GM21576 (cell line): ENCODE results near the gene CELF4.

Experiments
- ATAC-seq: cut with Tn5 transposase; IDR thresholded peaks from one replicate; pipeline ENCODE4 v1.9.1; 2021; ENCODE audit warnings: mild to moderate bottlenecking, moderate library complexity; ENCODE audit not compliant: unreplicated experiment

CELF4 gene

DNA sequence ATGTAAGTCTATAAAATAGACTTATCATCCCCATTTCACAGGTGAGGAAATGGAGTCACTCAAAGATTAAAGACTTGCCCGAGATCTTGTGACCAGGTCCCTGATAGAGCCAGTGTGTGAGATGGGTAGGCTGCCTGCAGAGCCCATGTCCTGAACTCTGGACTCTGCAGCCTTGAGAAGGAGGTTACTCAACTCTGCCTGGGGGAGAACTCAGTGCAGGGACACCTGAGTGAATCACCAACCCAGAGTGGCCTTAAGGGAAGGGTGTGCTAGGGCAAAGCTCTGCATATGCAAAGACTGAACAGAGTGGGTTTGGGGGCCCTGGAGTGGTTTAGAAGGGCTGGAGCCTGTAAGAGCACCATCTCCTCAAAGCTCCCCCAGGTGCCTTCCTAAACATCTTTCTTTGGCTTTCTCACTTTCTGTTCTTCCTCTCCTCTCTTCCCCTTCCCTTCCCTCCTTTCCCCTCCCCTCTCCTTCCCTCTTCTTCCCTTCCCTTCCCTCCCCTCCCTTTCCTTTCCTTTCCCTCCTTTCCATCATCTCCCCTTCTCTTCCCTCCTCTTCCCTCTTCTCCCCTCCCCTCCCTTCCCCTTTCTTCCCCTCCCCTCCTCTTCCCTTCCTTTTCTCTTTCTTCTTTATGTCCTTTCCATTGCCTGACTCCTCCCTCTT is 67.6 kb downstream of the CELF4 start:
- no peak for ATAC-seq

DNA sequence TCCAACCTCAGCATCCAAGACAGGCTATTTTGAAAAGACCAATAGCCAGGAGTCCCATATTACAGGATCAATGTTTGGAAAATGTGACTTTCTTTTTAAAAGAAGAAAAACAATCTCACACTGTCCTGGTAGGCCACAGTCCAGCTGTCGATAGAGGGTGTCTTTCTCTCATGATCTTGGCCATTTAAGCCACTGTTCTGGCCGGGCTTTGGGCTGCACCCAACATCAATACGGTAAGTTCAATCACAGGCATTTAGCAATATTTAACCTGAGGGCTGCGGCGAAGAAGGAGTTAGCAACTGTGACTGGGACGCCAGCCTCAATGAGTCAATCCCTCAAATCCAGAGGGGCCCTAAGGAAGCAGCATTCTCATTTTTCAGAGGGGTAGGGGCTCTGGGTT is 69.0 kb downstream of the CELF4 start:
- ATAC-seq: no peak

DNA sequence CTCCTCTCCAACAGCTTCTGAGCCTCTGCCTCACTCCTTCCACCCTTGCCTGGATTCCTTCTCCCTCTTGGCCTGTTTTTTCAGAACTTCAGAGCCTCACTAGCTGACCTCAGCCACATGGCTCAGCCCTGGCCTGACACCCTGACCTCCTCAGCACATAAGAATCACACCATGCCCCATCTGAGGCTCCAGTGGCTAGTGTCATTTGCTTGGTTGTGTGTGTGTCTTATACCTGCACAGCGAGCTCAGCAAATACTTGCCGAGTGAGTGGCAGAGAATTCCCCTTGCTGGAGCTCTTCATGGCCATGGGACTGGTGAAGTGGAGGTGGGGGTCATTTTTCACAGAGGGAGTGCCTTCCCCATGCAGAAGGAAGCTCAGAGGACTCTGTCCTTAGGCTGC is 70.2 kb downstream of the CELF4 start:
- no peak for ATAC-seq

DNA sequence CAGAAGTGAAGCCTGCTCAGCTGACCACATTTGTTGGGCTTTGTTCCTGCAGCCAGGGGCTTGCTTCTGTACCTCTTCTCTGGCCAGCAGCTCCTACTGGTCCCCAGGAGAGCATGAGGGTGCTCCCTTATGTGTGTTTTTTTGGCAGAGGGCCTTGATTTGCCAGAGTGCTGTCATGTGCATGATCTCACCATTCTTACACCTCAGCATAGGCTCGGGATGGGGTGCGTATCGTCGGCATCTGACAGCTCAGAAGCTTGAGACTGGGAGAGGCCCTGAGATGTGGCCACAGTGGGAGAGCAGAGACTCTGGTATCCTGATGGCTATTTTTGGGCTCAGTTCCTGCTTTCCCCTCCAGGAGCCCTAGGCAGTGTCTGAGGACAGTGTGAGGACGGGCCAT is 71.2 kb downstream of the CELF4 start:
- no peak for ATAC-seq

DNA sequence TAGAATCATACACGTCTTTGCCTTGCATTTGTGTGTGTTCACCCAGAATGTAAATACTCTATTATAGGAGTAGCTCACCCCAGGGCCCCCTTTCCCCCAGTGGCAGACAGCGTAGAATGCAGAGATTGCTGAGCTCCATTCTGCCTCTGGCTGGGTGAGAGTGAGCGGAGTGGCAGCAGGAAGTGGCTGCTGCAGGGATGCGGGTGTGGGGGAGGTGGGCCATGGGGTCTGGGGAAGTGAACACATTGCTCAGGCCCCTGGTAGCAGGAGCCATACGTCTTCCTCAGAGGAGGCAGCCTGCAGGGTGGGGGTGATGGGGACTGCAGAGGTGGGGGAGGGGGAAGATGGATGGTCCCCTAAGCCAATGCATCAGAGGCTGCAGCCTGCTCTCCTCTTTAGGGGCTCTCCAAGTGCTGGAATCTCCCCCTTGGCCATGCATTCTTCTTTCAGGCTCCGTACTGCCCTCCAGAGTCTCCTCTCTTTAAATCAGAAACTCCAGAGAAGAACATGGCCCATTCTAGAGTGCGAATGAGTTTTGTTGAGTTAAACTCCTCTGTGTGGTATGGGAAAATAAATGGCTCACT is 72.2 kb downstream of the CELF4 start:
- ATAC-seq: no peak

DNA sequence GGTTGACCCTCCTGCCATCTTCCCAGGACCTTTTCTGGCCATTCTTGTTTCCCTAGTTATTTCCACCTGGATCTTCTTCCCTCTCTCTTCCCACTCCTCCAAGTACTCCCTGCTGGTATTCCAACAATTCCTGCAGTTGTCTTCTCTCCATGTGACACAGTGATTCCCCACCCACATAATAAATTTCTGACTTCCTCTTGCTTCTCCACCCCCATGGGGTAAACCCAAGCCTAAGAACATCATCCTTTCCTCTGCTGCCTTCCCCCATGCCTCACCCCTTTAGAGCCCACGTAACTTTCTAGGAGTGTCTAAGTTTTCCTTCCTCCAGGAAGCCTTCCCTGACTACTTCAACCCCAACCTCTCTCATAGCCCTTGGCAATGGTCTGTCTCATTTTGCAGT is 72.6 kb downstream of the CELF4 start:
- ATAC-seq: no peak

DNA sequence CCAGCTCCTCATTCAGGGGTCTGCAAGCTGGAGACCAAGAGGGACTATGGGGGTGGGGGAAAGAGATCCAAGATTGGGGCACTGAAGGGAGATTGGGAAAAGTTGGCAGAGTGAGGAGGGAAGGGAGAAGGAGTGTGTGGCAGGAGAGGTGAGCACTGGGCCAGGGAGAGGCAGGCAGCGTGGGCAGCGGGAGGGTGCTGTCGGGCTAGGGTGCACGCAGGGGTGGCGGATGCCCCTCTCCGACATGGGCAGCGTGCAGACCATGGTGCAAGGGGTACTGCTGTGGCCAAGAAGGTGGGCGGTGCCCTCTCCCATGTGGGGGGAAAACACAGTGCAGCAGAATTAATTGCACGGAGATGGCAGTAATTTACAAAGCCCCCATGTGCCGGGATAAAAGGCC is 74.1 kb downstream of the CELF4 start:
- no peak for ATAC-seq

DNA sequence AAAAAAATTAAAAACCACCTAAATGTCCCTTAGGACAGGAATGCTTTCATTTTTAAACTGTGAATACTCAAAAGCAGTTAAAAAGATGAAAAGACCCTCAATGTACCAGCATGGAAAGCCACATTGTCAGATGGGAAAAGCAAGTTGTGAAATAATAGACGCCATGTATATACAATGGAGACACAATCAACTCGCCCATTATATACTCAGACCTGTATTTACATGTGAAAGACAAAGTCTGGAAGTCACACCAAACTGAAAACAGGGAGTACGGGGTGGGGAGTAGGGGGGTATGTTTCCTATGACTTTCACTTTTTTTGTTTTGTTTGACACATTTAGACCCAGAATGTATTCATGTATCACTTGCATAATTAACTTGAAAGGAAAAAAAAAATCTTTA is 75.6 kb downstream of the CELF4 start:
- no peak for ATAC-seq

DNA sequence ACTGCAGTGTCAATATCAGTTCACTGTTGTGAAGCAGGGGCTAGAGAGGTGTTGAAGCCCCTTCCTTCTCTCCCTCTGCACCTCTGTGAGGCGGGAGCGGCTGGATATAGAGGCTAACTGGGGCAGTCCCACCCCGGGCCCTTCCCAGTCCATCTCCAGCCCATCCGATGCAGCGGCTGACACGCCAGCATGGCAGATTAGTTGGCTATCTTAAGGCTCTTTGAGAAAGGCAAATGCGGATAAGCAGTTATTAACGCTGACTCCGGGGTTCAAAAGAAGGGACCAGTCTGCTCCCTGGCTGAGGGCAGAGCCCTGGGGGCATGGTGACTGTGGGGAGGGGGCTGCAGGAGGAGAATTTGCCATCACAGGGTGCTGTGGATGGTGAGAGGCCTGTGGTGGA is 76.6 kb downstream of the CELF4 start:
- no peak for ATAC-seq

DNA sequence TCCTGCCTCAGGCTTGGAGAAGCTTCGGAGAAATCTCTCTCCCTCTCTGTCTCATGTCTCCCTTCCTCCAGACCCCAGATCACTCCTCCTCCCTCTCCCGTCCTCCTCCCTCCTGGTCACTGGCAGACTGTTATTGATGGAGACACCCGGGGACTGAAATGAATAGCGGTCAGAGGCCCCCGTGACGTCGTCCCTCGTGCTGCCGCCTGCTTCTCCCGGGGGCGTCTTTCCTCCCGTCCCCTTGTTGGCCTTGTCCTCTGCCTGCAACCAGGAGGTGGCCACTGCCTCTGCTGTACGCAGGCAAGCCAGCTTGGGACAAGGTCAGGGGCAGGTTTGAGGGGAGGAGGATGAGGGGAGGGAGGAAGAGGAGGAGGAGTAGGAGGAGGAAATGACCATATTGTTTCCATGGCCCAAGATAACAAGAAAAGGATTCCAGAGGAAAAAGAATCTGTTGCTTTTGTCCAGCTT is 78.2 kb downstream of the CELF4 start:
- ATAC-seq: no peak

DNA sequence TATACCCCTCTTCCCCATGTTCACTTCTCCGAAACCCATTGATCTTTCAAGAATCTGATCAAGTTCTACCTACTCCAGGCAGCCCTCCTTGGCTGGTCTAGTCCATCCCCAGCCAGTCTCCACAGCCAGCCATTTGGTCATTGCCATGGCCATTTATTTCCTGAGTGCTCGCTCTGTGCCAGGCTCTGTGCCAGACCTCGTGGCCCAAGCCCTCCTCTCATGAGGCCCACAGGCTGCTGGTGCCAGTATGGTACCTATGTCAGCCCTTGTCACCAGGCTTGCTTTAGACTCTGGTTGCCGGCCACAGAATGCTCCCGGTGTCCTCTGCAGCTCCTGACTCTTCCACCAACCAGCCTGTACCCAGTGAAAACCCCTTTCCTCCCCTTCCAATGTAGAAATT is 78.8 kb downstream of the CELF4 start:
- no peak for ATAC-seq

DNA sequence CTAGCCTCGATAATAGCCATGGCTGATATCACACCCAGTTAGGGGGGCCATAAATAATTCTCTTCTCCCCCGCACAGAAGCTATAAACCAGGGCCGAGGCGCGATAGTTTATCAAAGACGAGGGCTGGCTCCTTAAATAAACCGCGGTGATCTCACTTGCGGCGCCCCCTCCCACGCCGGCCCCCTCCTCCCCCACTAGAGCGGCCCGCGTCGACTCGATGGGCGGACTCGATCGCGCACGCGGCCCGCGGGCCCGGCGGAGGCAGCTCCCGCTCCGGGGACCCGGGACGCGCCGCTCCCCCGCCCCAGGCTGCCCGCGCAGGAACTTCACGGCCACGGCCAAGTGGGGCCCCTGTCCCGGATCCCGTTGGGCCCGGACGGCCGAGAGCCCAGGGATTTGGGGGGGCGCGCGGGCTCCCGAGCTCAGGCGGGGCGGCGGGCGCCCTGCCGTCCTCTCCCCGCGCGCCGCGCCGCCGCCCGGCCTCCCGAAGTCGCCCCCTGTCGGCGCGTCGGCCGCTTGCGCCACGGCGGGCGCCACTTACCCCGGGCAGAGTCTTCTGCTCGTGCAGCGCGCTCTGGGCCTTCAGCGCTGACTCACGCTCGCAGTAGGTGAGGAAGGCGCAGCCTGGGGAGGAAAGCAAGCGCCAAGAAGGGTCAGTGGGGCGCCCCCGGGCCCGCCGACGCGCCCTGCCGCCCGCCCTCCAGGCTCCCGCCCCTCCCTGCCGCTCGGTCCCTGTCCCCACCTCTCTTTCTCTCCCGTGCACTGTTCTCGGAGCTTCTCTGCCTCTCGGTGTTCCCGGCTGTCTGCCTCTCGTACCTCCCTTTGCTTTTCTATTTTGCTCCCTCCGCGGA is 80.4 kb downstream of the CELF4 start:
- no peak for ATAC-seq

DNA sequence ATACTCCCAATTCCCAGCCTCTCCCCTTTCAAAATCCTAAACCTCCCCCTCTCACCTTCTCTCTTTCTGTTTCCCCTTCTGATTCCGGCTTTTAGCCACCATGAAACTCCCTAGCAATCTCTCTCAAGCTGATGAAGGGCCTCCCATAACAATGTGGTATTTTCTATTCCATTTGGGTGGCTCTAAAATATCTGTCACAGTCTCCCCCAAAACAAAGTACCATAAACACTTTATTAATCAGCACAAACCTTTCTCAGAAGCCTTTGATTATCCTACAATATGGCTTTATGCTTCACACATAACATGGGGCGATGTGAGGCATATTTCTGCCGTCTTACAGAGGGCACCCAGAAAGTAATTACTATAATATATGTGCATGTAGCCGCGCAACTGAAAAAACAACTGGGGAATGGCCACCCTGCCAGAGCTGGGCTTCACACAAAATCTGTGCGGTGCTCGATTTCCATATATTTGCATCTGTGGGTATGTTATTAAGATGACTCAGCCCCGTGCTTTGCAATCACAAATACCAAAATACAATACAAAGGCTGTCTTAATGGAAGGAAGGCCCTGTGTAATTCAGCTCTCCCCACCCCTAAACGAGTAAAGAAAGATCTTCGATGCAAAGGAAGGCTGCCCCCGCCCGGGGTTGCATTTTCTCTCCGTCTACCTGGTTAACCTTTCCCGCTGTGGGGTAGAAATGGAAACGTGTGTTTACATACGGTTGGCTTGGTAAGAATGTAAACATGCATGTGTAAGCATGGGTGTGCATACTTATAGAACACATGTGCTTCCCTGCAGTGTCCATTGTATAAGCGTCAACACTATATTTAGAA is 81.4 kb downstream of the CELF4 start:
- ATAC-seq: no peak

DNA sequence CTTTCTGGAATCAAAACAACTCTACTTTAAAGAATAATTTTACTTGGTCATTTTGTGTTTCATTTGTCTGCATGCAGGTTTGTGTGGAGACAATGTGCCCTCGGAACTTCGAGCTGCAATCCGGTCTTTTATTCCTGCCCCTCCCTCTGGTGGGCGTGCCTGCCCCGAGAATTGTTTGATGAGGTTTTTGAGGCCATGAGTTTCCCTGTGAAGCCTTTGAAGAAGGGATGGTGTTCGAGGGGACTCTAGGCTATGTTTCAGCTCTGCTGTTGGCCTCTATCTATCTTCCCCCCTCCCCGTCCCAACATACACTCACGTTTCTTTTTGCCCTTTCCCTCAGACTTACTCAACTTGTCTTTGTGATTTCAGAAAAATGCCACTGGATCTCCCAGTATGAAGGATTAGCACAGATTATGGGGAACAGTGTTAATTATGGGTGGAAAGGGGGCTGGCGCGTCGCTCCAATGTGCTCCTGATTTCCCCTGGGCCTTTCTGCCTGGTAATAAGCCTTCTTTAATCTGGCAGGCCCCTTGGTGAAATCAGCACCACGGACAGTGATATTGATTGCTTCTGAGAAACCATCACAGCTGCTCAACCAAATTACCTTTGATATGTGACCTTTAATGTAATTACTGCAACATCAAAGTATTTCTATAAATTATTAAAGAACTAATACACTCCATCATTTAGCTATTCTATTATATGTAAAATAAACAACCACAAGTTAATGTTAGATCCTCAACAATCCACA is 82.2 kb downstream of the CELF4 start:
- ATAC-seq: no peak

DNA sequence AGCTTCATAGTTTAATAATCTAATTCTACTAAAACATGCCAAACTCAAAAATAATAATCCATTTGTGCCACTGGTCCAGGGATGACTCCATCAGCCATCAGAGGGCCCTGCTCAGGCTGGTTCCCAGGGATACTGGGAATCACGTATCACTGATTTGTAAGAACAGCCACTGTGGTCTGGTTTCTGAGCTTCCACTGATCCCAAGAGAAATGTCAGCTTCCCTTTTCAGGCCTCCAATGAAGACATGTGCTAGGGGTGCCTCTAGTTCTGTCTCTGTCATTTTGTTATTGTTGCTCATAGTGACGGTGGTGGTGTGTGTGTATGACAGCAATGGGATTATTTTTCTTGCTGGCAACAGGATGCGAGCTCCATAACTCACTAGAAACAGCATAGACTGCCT is 83.2 kb downstream of the CELF4 start:
- no peak for ATAC-seq

DNA sequence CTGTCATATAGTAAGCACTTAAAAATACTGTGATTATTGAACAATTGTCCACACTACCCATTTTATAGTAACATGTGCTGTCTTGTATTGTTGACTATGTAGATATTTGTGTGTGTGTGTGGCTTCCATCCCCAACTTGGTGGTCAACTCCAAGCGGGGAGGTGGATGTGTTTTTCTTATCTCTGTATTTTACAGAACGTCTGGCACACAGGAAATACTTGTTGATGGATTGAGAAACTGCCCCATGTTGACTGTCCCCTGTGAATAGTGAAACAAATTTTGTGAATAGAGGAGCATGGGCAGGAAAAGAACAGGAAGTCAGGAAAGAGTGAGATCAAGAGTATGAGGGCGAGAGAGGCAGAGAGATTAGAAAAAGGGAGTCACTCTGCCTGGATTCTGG is 83.6 kb downstream of the CELF4 start:
- no peak for ATAC-seq

DNA sequence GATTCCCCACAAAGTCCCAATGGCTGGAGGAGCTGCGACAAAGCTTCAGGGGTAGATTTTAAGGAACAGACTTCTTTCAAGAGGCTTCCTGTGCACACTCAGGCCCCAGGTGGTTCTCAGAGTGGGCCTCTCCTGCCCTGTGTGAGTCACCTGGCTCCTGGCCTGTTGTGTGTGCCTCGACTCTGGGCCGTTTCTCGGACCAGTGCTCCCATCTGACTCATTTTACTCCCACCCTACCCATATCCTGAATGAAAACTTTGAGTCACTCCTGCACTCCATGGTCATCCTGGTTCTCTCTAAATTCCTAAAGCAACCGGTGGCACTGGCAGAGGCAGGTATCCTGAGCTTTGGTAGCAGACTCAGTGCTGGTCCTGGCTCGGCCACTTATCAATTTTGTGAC is 84.1 kb downstream of the CELF4 start:
- ATAC-seq: no peak

DNA sequence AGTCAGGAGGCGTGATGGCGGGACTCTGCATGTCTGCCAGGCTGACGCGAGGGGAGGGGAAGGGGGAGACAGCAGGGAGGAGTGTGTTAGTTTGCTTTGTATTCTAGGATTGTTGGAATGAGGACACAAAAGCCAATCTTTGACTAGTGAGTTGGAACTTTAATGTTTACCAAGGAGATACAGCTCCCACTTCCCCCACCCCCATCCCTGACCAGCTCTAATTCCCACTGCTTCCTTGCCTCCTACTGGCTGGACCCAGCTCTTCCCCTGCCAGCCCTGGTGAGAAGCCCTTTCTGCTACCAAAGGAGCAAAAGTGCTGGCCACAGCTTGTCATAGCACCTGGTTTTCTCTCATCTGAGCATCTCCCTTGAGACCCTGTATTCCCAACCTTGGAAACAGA is 84.5 kb downstream of the CELF4 start:
- no peak for ATAC-seq

DNA sequence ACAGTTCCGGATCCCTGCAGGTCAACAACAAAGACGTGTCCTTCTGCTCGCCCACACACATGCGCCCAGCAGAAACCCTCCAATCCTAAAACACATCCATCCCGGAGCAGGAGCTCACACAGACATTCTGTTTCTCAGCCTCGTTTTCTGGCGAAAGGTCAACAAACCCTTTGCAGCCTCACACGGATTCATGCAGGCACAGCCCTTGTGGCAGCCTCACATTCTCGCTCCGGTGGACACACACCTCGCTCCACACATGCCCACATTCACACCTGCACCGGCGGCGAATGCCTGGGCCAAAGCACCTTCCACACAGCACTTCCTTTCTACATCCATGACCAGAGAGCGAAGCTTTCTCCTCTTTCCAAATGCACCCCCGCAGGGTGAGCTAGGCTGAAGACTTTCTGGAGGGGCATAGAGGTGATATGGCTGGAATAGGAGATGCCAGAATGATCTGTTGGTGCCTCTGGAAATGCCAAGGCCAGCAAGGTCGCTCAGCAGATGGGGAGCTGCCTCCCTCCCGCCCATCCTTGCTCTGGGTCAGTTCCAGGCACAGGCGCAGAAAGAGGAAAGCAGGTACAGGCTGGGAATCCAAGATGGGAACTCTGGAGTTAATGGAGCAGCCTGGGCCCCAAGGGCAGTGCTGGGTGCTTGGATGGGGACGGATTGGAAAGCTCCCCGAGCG is 88.8 kb downstream of the CELF4 start:
- no peak for ATAC-seq

DNA sequence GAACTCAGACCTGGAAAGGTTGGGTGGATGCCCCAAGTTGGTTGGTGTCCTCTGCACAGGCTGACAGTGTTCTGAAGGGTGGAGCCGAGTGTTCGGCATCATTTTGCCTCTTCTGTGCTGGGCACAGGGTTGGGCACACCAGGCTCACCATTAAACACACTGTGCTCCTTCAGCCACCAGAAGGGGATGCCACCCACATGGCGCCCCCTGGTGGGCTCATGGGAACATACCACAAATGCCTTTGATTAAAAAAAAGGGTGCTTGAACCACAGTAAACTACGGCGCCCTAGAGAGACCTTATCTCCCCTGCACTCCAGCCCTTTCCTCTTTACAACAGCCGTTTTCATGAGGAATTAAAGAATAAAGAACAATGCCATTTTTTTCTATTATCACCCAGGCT is 89.4 kb downstream of the CELF4 start:
- no peak for ATAC-seq
